Activated CD8-positive, alpha-beta memory T cell treated with anti-CD3 and anti-CD28 coated beads, Interleukin-2, amount 50 U/mL, for 24 hours (primary cell): ENCODE data around the gene ZNF627.
"Not testable (repeated sequence)": the region's sequence is repeated elsewhere in the genome, so short reads cannot be mapped to it uniquely, and the experiment has no call there.

Source experiments
- DNase-seq: peaks from one replicate; pipeline ENCODE4 v3.0.0-alpha.2; 2020; ENCODE audit errors: extremely low read depth

Gene ZNF627

GRCh38 chr19:11574689-11575088, 22.6 kb upstream of the ZNF627 start:
- no peak for DNase-seq

GRCh38 chr19:11576227-11576626, 21.1 kb upstream of the ZNF627 start:
- DNase-seq: no peak

GRCh38 chr19:11577451-11578257, 19.6 kb upstream of the ZNF627 start, which contains the start of gene ACP5:
ACP5 (minus strand) TSS chr19:11577645; CDS start chr19:11577317, 328 bp downstream.
- no peak for DNase-seq

- DNase-seq: no peak
Observed at GRCh38 chr19:11578258-11579142, 18.8 kb upstream of the ZNF627 start.

- no peak for DNase-seq
Observed at GRCh38 chr19:11580116-11580515, 17.2 kb upstream of the ZNF627 start.

- no peak for DNase-seq
Observed at GRCh38 chr19:11581740-11582139, 15.5 kb upstream of the ZNF627 start.

GRCh38 chr19:11586331-11586730, 11.0 kb upstream of the ZNF627 start:
- DNase-seq: no peak

GRCh38 chr19:11587302-11587974, 9.8 kb upstream of the ZNF627 start:
- DNase-seq: peak; percentile 34

- no peak for DNase-seq
Observed at GRCh38 chr19:11587975-11588631, 9.2 kb upstream of the ZNF627 start.

- DNase-seq: no peak
Observed at GRCh38 chr19:11594084-11594483, 3.2 kb upstream of the ZNF627 start.

- no peak for DNase-seq
Observed at GRCh38 chr19:11596156-11596555, 1.1 kb upstream of the ZNF627 start.

- no peak for DNase-seq
Observed at GRCh38 chr19:11598103-11598483, 810 bp downstream of the ZNF627 start.

- no peak for DNase-seq
Observed at GRCh38 chr19:11598746-11599145, 1.5 kb downstream of the ZNF627 start.

- DNase-seq: not testable (repeated sequence)
Observed at GRCh38 chr19:11599704-11600103, 2.4 kb downstream of the ZNF627 start.

GRCh38 chr19:11606484-11606883, 9.2 kb downstream of the ZNF627 start:
- DNase-seq: no peak

GRCh38 chr19:11611730-11612129, 14.4 kb downstream of the ZNF627 start:
- DNase-seq: no peak

- no peak for DNase-seq
Observed at GRCh38 chr19:11612816-11613511, 15.7 kb downstream of the ZNF627 start.

- no peak for DNase-seq
Observed at GRCh38 chr19:11617180-11618062, 20.1 kb downstream of the ZNF627 start.

- DNase-seq: no peak
Observed at GRCh38 chr19:11620553-11620952, 23.3 kb downstream of the ZNF627 start.

- not testable (repeated sequence) for DNase-seq
Observed at GRCh38 chr19:11622401-11622800, 25.1 kb downstream of the ZNF627 start.
